Measurements from ENCODE around the gene GARIN5A.

Gene GARIN5A

DNA sequence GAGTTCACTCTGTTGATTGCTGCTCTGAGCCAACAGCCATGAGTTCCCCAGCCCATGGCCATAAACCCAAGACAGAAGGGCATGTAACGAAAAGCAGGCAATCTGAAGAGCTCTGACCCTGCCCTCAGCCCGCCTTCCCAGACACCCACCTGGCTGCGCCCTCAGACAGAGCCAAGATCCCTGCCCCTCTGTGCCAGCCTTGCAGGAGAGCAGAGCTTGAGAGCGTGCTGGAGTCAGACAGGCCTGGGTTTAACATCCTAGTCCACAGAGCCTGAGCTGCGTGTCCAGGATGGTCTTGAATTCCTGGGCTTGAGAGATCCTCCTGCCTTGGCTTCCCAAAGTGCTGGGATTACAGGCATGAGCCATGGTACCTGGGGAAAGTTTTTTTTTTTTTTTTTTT, 19.3 kb downstream of the GARIN5A start:
- TF ChIP-seq, protein P1, sequence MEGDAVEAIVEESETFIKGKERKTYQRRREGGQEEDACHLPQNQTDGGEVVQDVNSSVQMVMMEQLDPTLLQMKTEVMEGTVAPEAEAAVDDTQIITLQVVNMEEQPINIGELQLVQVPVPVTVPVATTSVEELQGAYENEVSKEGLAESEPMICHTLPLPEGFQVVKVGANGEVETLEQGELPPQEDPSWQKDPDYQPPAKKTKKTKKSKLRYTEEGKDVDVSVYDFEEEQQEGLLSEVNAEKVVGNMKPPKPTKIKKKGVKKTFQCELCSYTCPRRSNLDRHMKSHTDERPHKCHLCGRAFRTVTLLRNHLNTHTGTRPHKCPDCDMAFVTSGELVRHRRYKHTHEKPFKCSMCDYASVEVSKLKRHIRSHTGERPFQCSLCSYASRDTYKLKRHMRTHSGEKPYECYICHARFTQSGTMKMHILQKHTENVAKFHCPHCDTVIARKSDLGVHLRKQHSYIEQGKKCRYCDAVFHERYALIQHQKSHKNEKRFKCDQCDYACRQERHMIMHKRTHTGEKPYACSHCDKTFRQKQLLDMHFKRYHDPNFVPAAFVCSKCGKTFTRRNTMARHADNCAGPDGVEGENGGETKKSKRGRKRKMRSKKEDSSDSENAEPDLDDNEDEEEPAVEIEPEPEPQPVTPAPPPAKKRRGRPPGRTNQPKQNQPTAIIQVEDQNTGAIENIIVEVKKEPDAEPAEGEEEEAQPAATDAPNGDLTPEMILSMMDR (IDR thresholded peaks at IDR 0.05; ENCODE audit: insufficient read depth, low read depth, low read length, missing control alignments), result no peak
- H3K4me3 ChIP-seq (ENCODE audit: low read depth, low read length), result no peak overlapping the region

DNA sequence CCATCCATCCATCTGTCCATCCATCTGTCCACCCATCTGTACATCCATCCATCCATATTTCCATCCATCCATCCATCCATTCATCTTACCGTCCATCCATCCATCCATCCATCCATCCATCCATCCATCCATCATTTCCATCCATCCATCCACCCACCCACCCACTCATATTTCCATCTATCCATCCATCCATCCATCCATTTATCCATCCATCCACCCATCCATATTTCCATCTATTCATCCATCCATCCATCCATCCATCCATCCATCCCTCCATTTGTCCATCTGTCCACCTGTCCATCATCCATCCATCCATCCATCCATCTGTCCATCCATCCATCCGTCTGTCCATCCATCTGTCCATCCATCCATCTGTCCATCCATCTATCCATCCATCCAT, 20.7 kb downstream of the GARIN5A start:
- no peak for DNase-seq (ENCODE audit: low read depth)
- TF ChIP-seq, protein P1 (IDR thresholded peaks at IDR 0.05; ENCODE audit: insufficient read depth, low read depth, low read length, missing control alignments), result no peak
- no peak overlapping the region for H3K4me3 ChIP-seq (ENCODE audit: low read depth, low read length)

More for the DNA sequence above, 19.3 kb downstream of the GARIN5A start:
- DNase-seq (ENCODE audit: low read depth), result no peak

DNA sequence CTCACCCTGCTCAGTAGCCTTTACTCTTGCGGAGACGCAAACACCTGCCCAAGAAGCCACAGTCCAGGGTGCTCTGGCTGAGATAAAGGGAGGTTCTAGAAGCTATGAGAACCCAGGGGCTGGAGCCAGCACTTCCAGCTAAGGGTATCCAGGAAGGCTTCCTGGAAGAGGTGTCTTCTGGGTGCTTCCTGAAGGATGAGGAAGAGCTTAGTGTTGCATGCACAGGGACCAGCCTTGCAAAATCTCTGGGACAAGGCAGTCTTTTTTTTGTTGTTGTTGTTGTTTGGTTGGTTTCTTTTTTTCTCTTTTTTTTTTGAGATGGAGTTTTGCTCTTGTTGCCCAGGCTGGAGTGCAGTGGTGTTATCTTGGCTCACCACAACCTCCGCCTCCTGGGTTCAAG, 23.4 kb downstream of the GARIN5A start:
- DNase-seq (ENCODE audit: low read depth), result no peak
- TF ChIP-seq, protein P1 (IDR thresholded peaks at IDR 0.05; ENCODE audit: insufficient read depth, low read depth, low read length, missing control alignments), result no peak
- H3K4me3 ChIP-seq (ENCODE audit: low read depth, low read length), result no peak overlapping the region

DNA sequence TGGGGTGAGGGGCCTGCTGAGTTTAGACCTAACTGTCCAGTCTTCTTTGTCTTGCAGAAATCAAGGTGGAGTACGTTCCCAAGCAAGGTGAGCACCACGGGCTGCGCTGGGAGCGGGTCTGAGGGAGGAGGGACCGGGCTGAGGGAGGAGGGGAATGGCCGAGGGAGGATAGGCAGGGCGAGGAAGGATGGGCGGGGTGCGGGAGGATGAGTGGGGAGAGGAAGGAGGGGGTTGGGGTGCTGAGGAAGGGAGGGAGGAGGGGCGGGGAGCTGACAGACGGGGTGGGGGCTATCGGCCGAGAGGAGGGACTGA, 25.5 kb downstream of the GARIN5A start:
- no peak for DNase-seq (ENCODE audit: low read depth)
- H3K4me3 ChIP-seq (ENCODE audit: low read depth, low read length), result no peak overlapping the region
- TF ChIP-seq, protein P1 (IDR thresholded peaks at IDR 0.05; ENCODE audit: insufficient read depth, low read depth, low read length, missing control alignments), result no peak

DNA sequence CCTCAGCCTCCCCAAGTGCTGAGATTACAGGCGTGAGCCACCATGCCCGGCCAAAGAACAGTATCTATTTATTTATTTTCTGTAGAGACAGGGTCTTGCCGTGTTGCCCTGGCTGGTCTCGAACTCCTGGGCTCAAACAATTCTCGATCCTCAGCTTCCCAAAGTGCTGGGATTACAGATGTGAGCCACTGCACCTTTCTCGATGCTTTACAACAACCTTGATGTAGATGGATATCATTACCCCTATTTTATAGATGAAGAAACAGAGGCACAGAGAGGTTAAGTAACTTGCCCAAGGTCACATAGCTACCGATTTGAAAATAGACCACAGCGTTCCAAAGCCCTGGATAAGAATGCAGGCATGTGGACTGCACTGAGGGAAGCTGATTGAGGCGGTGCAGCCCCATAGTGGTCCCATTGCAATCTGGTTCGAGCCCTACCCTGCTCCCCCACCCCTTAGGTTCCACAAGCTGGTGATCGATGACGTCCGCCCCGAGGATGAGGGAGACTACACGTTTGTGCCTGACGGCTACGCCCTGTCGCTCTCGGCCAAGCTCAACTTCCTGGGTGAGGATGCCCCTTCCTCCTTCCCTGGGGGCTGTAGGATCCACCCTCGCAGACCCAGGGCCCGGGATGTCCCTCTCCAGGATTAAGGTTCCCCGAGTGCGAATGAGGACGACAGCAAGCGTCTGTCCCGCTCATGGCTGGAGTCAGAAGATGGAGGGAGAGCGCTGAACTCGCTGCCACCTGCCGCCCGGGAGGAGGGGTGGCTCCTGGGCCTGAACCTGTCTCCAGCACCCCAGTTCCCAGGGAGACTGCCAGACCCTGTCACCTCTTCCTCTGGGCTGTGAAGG, 26.1 kb downstream of the GARIN5A start:
- TF ChIP-seq, protein P1 (IDR thresholded peaks at IDR 0.05; ENCODE audit: insufficient read depth, low read depth, low read length, missing control alignments), result no peak
- H3K4me3 ChIP-seq (ENCODE audit: low read depth, low read length), result no peak overlapping the region
- no peak for DNase-seq (ENCODE audit: low read depth)

DNA sequence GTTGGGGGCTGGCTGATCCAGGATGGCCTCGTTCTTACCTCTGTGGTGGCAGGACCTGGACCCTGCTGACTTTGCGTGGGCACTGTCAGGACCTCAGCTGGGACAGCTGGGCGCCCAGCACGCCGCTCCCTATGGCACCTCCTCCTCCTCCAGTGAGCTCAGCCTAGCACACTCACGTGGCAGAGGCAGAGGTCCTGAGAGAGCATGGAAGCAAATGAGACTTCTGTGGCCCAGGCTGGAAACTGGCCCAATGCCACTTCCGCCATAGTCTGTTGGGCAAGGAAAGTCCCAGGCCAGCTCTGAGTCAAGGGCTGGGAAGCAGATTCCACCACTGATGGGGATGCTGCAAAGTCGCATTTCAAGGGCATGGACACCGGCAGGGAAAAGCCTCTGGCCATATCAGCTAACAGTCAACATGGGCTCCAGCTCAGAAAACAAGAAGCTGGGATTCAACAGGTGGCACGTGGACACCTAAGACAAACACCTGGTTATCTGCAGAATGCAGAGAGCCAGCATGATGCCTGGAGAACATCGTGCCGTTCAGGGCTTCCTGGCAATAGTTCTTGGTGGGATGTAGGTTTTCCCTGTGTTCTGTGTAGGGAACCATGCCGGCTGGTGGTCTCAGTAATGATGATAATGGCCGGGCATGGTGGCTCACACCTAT, 27.3 kb downstream of the GARIN5A start:
- TF ChIP-seq, protein P1 (IDR thresholded peaks at IDR 0.05; ENCODE audit: insufficient read depth, low read depth, low read length, missing control alignments), result no peak
- H3K4me3 ChIP-seq (ENCODE audit: low read depth, low read length), result no peak overlapping the region
- no peak for DNase-seq (ENCODE audit: low read depth)
